Measurements from ENCODE around the gene MATCAP1. TPM values are rescaled to one million over a fixed set of nuclear protein-coding genes. Genes with fewer than 3 reads are reported as not detected.
A peak's percentile ranks its signal among the peaks of the same experiment; 100 is the strongest.

Gene MATCAP1
- total and polyA plus RNA-seq, 5 experiments from 2014 or later, result 0.28 to 7.5 (median 0.98) TPM

GRCh38 chr16:67157106-67157748 is 26.5 kb downstream of the MATCAP1 start:
- peak overlapping the region in 7 of 10 donors; percentile 39 to 92 (median 89) for H3K4me3 Mint-ChIP-seq
- DNase-seq, result peak in 1 of 10 donors; percentile 23
- peaks cover 0 to 4% (median 0%) of the 10 kb centered on the region in 3 donors for H3K36me3 Mint-ChIP-seq
- POLR2A ChIA-PET, result interaction anchor here (0.9 to 1.2 kb wide), 2 partner anchors 128 to 143 kb away, joined by 3 read pairs; partner anchors contain the start of gene CBFB
- H3K4me1 Mint-ChIP-seq, result peaks cover 28 to 67% (median 45%) of the 10 kb centered on the region in 4 donors
- H3K27ac Mint-ChIP-seq, result peak overlapping the region in 9 of 10 donors; percentile 89 to 99 (median 93)
- peaks cover 2 to 19% (median 12%) of the 10 kb centered on the region in 5 donors for H3K27me3 Mint-ChIP-seq
- no peak for ATAC-seq
- no peaks in the 10 kb centered on the region for H3K9me3 Mint-ChIP-seq

- Mint-ChIP-seq H3K9me3 (no peaks in the 10 kb centered on the region), H3K27ac (peak overlapping the region in 6 of 10 donors; percentile 18 to 93 (median 54)), H3K36me3 (peaks cover 0 to 4% (median 0%) of the 10 kb centered on the region in 3 donors), H3K4me3 (peak overlapping the region in 7 of 10 donors; percentile 4 to 56 (median 19)), H3K27me3 (peaks cover 2 to 13% (median 7%) of the 10 kb centered on the region in 5 donors), H3K4me1 (peaks cover 28 to 60% (median 45%) of the 10 kb centered on the region in 4 donors)
- POLR2A ChIA-PET, result no interaction called here
- DNase-seq (peak in 1 of 10 donors; percentile 54), ATAC-seq (no peak)
Observed at GRCh38 chr16:67156143-67156844, 27.5 kb downstream of the MATCAP1 start.

GRCh38 chr16:67155295-67156142 is 28.2 kb downstream of the MATCAP1 start:
- H3K9me3 Mint-ChIP-seq, result no peaks in the 10 kb centered on the region
- peaks cover 0 to 2% (median 0%) of the 10 kb centered on the region in 3 donors for H3K36me3 Mint-ChIP-seq
- ATAC-seq (peak; percentile 48 to 52), DNase-seq (peak; percentile 53 to 89 (median 78))
- H3K27ac Mint-ChIP-seq, result peak overlapping the region in 2 of 10 donors; percentile 51 to 59
- POLR2A ChIA-PET, result interaction anchor here (0.5 to 1.2 kb wide), 5 partner anchors 72 to 155 kb away, joined by 3 to 6 read pairs (median 5); no protein-coding TSS in a partner anchor
- H3K27me3 Mint-ChIP-seq, result peaks cover 0 to 13% (median 0%) of the 10 kb centered on the region in 5 donors
- peaks cover 28 to 56% (median 43%) of the 10 kb centered on the region in 4 donors for H3K4me1 Mint-ChIP-seq
- peak overlapping the region in 9 of 10 donors; percentile 54 to 77 (median 69) for H3K4me3 Mint-ChIP-seq

- DNase-seq (no peak), ATAC-seq (peak in 1 of 2 donors; percentile 1)
- POLR2A ChIA-PET, result interaction anchor here (0.5 to 1.2 kb wide), 6 partner anchors 19 to 154 kb away, joined by 3 to 6 read pairs (median 6); no protein-coding TSS in a partner anchor
- Mint-ChIP-seq H3K9me3 (no peaks in the 10 kb centered on the region), H3K4me1 (peaks cover 26 to 52% (median 40%) of the 10 kb centered on the region in 4 donors), H3K36me3 (peaks cover 0 to 2% (median 0%) of the 10 kb centered on the region in 3 donors), H3K27me3 (peaks cover 0 to 7% (median 0%) of the 10 kb centered on the region in 5 donors), H3K4me3 (peak overlapping the region in 7 of 10 donors; percentile 55 to 77 (median 71)), H3K27ac (no peak overlapping the region)
Observed at GRCh38 chr16:67154578-67155294, 29.0 kb downstream of the MATCAP1 start.

GRCh38 chr16:67151431-67152097 is 32.2 kb downstream of the MATCAP1 start:
- H3K4me1 Mint-ChIP-seq, result peaks cover 8 to 29% (median 17%) of the 10 kb centered on the region in 4 donors
- peaks cover 0 to 24% (median 18%) of the 10 kb centered on the region in 3 donors for H3K36me3 Mint-ChIP-seq
- POLR2A ChIA-PET, result interaction anchor here (1.1 to 1.9 kb wide), 3 partner anchors 11 to 124 kb away, joined by 3 to 5 read pairs (median 3); no protein-coding TSS in a partner anchor
- peaks cover 0 to 23% (median 13%) of the 10 kb centered on the region in 5 donors for H3K27me3 Mint-ChIP-seq
- DNase-seq, result no peak
- H3K9me3 Mint-ChIP-seq, result no peaks in the 10 kb centered on the region
- H3K4me3 Mint-ChIP-seq, result peak overlapping the region; percentile 33 to 86 (median 70)
- H3K27ac Mint-ChIP-seq, result peak overlapping the region in 2 of 10 donors; percentile 43 to 55
- ATAC-seq, result no peak

GRCh38 chr16:67150833-67151396 is 32.8 kb downstream of the MATCAP1 start, which contains the start of gene B3GNT9:
Gene B3GNT9 (minus strand): TSS chr16:67150998. CDS start chr16:67150485, 513 bp downstream.
- ATAC-seq, result peak; percentile 13 to 29
- Mint-ChIP-seq H3K27me3 (peaks cover 0 to 23% (median 13%) of the 10 kb centered on the region in 5 donors), H3K9me3 (no peaks in the 10 kb centered on the region), H3K27ac (peak within 1 kb of the TSS in 3 of 10 donors; percentile 17 to 55 (median 43)), H3K36me3 (peaks cover 0 to 31% (median 24%) of the 10 kb centered on the region in 3 donors), H3K4me1 (peaks cover 6 to 23% (median 14%) of the 10 kb centered on the region in 4 donors), H3K4me3 (peak within 1 kb of the TSS; percentile 56 to 86 (median 70))
- POLR2A ChIA-PET, result interaction anchor here (1.1 to 1.9 kb wide), 3 partner anchors 12 to 124 kb away, joined by 3 to 5 read pairs (median 3); no protein-coding TSS in a partner anchor
- no peak for DNase-seq

- Mint-ChIP-seq H3K27ac (no peak overlapping the region), H3K4me3 (peak overlapping the region in 5 of 10 donors; percentile 16 to 83 (median 66)), H3K9me3 (no peaks in the 10 kb centered on the region), H3K4me1 (peaks cover 5 to 19% (median 12%) of the 10 kb centered on the region in 4 donors), H3K36me3 (peaks cover 0 to 37% (median 30%) of the 10 kb centered on the region in 3 donors), H3K27me3 (peaks cover 0 to 23% (median 13%) of the 10 kb centered on the region in 5 donors)
- POLR2A ChIA-PET, result interaction anchor here (1.1 to 1.9 kb wide), 3 partner anchors 12 to 123 kb away, joined by 3 to 5 read pairs (median 5); partner anchors contain the start of gene PHAF1
- peak; percentile 62 to 78 for ATAC-seq
- DNase-seq, result no peak
Observed at GRCh38 chr16:67150047-67150832, 33.5 kb downstream of the MATCAP1 start.

- POLR2A ChIA-PET, result interaction anchor here (0.6 to 1.6 kb wide), 2 partner anchors 39 to 616 kb away, joined by 5 read pairs; partner anchors contain the start of gene PHAF1
- Mint-ChIP-seq H3K27me3 (peaks cover 0 to 23% (median 13%) of the 10 kb centered on the region in 5 donors), H3K4me1 (peaks cover 5 to 17% (median 10%) of the 10 kb centered on the region in 4 donors), H3K9me3 (no peaks in the 10 kb centered on the region), H3K36me3 (peaks cover 0 to 43% (median 38%) of the 10 kb centered on the region in 3 donors), H3K4me3 (peak overlapping the region in 5 of 10 donors; percentile 24 to 52 (median 50)), H3K27ac (peak overlapping the region in 3 of 10 donors; percentile 15 to 27 (median 25))
- ATAC-seq (no peak), DNase-seq (no peak)
Observed at GRCh38 chr16:67149276-67150046, 34.3 kb downstream of the MATCAP1 start.

GRCh38 chr16:67148656-67149275 is 35.0 kb downstream of the MATCAP1 start:
- Mint-ChIP-seq H3K27ac (peak overlapping the region in 3 of 10 donors; percentile 8 to 53 (median 27)), H3K36me3 (peaks cover 0 to 49% (median 43%) of the 10 kb centered on the region in 3 donors)
- no peak for ATAC-seq

More at GRCh38 chr16:67148656-67149275, 35.0 kb downstream of the MATCAP1 start:
- POLR2A ChIA-PET, result interaction anchor here (1.6 kb wide), 1 partner anchor 38 kb away, joined by 5 read pairs; the partner anchor contains the start of gene PHAF1
- no peaks in the 10 kb centered on the region for H3K9me3 Mint-ChIP-seq
- peaks cover 0 to 23% (median 13%) of the 10 kb centered on the region in 5 donors for H3K27me3 Mint-ChIP-seq
- peaks cover 5 to 15% (median 8%) of the 10 kb centered on the region in 4 donors for H3K4me1 Mint-ChIP-seq
- H3K4me3 Mint-ChIP-seq, result peak overlapping the region in 7 of 10 donors; percentile 24 to 52 (median 48)
- no peak for DNase-seq

Data from naive thymus-derived CD8-positive, alpha-beta T cell (primary cell).